Measurements from ENCODE around the gene CSH1. TPM values are rescaled to one million over a fixed set of nuclear protein-coding genes. Genes with fewer than 3 reads are reported as not detected.

The CSH1 gene
- total RNA-seq, 2 experiments from 2014 or later: not detected

Other genes with a start within 250 kb of the CSH1 start
- gene LIMD2, start 196.4 kb downstream of the CSH1 start, total RNA-seq: 100 to 1,000 TPM; 180 to 188 TPM
- 10 to 100 TPM; 47.5 to 48.2 TPM for gene STRADA, start 154.8 kb downstream of the CSH1 start, total RNA-seq
- 10 to 100 TPM; 98.4 to 98.9 TPM for gene CCDC47, start 123.0 kb downstream of the CSH1 start, total RNA-seq
- gene DDX42, start 122.4 kb downstream of the CSH1 start, total RNA-seq: 100 to 1,000 TPM; 102 to 113 TPM
- gene PSMC5, start 69.1 kb downstream of the CSH1 start, total RNA-seq: 100 to 1,000 TPM; 192 to 199 TPM
- 10 to 100 TPM; 95.2 to 96.8 TPM for gene FTSJ3, start 68.9 kb downstream of the CSH1 start, total RNA-seq
- gene SMARCD2, start 53.9 kb downstream of the CSH1 start, total RNA-seq: 10 to 100 TPM; 95.2 to 98.4 TPM
- not detected for gene CSH2, start 22.9 kb downstream of the CSH1 start, total RNA-seq
- not detected for gene GH2, start 14.6 kb downstream of the CSH1 start, total RNA-seq
- gene CSHL1, start 14.7 kb upstream of the CSH1 start, total RNA-seq: not detected
- not detected for gene GH1, start 22.3 kb upstream of the CSH1 start, total RNA-seq
- 10 to 100 TPM; 23.4 to 23.9 TPM for gene CD79B, start 35.8 kb upstream of the CSH1 start, total RNA-seq
- gene SCN4A, start 76.3 kb upstream of the CSH1 start, total RNA-seq: under 1 TPM; 0.11 to 0.27 TPM
- under 1 TPM; 0.59 to 0.67 TPM for gene PRR29, start 101.8 kb upstream of the CSH1 start, total RNA-seq
- 10 to 100 TPM; 72.6 to 74.0 TPM for gene ICAM2, start 124.1 kb upstream of the CSH1 start, total RNA-seq
- gene ERN1, start 233.6 kb upstream of the CSH1 start, total RNA-seq: 10 to 100 TPM; 15.9 to 18.5 TPM

Data from activated CD8-positive, alpha-beta memory T cell treated with anti-CD3 and anti-CD28 coated beads for 36 hours (primary cell).